Measurements from ENCODE around the gene KAT6B.
"Not testable (repeated sequence)": the region's sequence is repeated elsewhere in the genome, so short reads cannot be mapped to it uniquely, and the experiment has no call there.

KAT6B gene

DNA sequence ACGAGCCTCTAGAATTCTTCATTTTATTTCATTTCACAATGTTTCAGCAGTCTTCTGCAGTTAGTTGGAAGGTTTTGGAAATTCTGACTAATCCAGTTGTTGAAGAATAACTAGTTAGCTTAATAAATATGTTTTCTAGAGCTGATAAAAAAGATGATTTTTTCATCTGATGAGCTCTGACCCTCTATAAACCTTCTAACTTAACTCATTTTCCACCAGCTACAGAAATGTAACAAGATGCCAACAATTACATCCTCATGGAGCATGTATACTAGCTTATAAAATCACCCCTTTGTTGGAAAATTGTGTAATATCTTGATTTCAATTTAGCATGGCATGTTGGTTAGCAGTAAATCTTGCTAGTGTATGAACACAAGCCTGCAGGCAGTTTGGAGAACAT lies 33.1 kb downstream of the KAT6B start:
- no peak for DNase-seq (ENCODE audit: low read depth)

- DNase-seq (ENCODE audit: low read depth), result no peak
Observed at GRCh38 chr10:74862625-74863024, 36.2 kb downstream of the KAT6B start.

GRCh38 chr10:74863551-74863950 lies 37.2 kb downstream of the KAT6B start:
- no peak for DNase-seq (ENCODE audit: low read depth)

DNA sequence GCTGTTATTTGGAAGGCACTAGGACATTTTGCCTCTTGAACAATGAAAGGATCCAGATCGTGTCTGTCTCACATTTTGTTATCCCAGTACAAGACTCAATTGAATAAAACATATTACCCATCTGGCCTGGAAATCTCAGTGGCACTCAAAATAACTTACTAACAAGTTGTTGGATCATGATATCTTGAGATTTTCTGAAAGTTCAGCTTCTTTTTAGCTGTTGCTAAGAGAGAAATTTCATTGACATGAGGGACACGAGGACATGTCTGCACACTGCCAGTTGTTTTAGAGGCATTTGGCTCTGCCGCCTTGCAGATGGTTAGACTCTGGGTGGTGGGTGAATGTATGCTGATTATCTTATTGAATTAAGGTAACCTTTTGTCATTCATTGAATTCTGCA lies 41.0 kb downstream of the KAT6B start:
- DNase-seq (ENCODE audit: low read depth), result no peak

DNA sequence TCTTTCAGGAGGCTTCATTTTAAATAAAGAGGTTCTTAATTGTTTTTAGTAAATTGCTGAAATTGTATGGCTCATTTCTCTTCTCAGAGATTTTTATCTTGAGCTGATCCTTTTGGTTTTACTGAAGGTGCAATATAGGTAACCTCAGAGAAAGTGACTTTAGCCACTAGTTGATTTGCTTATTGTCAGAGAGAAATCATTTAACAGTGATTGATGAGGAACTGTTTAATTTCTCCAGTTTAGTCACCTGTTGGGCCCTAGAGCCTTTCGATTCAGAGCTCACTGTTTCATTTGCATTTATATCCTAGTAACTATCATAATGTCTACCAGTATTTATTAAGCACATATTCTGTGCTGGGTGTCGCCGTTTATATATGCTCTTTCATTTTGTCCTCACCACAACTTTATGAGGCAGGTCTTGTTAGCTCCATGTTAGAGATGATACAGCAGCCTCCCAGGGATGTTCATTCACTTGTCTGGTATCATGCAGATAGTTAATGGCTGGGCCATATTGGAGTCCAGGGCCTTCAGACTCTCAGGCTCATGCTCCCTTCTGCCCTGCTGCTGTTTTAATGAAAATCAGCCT lies 42.1 kb downstream of the KAT6B start:
- DNase-seq (ENCODE audit: low read depth), result no peak

- no peak for DNase-seq (ENCODE audit: low read depth)
Observed at GRCh38 chr10:74869635-74870034, 43.2 kb downstream of the KAT6B start.

DNA sequence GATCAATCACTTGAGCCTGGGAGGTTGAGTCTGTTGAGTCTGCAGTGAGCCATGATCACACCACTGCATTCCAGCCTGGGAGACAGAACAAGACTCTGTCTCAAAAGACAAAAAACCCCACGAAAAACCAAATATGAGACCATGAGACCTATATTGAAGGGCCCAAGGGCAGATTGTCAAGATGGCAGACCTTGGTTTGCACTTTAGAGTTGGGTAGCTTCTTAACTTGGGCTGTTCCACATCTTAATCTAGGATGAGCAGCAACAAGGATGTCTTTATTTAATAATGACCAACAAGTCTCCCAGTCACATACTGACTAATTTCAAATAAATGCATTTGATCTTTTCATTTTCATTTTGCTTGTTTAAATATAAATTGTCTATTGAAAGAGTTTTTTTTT lies 43.8 kb downstream of the KAT6B start:
- DNase-seq (ENCODE audit: low read depth), result no peak

DNA sequence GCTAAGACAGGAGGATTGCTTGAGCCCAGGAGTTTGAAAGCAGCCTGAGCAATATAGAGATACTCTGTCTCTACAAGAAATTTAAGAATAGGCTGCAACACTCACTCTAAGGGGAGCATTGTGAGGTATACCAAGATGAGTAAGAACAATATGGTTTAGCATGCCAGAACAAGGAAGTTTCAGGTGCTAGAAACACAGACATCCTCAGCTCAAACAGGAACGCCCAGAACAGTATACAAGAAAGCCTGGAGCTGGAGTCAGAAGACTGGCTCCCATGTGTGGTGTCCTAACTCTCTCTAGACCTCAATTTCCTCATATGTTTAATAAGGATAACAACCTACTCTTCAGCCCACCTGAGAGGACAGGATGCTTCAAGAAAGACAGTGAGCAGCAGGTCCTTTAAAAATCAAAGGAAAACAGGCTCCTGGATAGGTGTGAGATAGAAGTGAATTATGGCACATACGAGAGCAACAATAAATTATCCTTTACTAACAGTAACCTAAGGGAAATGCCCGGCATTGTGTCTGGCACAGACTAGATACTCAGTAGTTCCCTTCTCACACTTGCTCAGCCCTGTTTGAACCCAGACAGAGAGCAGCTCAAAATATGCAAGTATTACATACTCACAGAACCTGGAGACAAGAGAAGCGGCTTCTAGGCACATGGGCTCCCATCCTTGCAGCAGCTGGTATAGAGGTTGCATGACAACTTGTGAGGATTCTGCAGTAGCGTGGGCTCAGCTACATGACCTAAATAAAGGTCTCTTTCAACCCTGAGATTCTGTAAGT lies 45.4 kb downstream of the KAT6B start:
- no peak for DNase-seq (ENCODE audit: low read depth)

- DNase-seq (ENCODE audit: low read depth), result no peak
Observed at GRCh38 chr10:74873803-74874454, 47.5 kb downstream of the KAT6B start.

GRCh38 chr10:74874649-74875048 lies 48.2 kb downstream of the KAT6B start:
- no peak for DNase-seq (ENCODE audit: low read depth)

GRCh38 chr10:74875068-74875467 lies 48.7 kb downstream of the KAT6B start:
- DNase-seq (ENCODE audit: low read depth), result no peak

GRCh38 chr10:74875966-74876365 lies 49.6 kb downstream of the KAT6B start:
- DNase-seq (ENCODE audit: low read depth), result no peak

GRCh38 chr10:74877054-74877453 lies 50.7 kb downstream of the KAT6B start:
- not testable (repeated sequence) for DNase-seq (ENCODE audit: low read depth)

GRCh38 chr10:74877898-74878297 lies 51.5 kb downstream of the KAT6B start:
- DNase-seq (ENCODE audit: low read depth), result no peak

DNA sequence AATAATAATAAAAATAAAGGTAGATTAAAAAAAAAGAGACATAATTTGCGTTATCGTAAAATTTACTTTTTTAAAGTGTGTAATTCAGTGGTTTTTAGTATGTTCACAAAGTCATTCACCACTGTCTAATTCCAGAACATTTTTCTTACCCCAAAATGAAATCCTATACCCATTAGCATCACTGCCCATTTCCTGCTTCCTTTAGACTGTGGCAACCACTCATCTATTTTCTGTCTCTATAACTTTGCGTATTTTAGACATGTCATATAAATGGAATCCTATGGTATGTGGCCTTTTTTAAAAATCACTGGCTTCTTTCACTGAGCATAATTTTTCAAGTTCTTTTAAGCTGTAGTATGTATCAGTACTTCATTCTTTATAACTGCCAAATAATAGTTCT lies 53.6 kb downstream of the KAT6B start:
- DNase-seq (ENCODE audit: low read depth), result no peak

DNA sequence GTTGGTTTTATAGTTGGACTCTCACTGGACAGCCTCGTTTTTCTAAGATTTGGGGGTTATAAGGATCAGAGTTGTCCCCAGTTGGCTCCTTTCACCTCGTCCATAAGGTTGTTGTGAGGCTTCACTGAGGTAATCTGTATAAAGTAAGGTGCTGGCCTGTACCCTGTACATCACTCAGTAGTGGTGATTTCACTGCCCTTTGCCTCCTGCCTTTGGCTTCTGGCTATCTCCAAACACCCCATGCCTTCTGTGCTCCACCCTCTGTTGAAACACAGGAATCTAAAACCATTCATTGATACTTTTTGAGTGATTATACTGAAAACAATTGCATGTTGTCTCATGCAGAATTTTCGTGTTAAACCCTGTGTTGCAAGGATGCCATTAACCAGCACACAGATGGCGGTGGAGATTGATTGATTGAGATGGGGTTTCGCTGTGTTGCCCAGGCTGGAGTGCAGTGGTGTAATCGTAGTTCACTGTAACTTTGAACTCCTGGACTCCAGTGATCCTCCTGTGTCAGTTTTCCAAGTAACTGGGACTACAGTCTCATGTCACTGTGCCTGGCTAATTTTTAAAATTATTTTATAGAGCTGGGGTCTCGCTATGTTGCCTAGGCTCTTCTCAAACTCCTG lies 55.0 kb downstream of the KAT6B start:
- no peak for DNase-seq (ENCODE audit: low read depth)

DNA sequence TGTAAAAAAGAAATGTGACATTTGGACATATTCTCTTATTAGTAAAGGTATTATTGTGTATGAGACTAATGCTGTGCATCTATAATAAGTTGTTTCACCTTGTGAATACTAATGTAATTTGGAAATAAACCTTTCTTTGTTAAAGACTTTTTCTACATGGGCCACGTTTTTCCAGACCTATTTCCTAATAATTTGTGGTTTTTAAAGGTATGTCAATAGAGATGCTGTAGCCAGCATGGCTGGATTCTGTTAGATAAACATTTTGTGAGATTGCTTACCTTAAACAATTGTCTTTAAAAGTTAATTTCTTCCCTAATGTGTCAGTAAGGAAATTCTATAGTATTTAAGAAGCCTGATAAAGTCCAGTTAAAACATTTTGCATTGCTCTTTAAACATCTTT lies 56.0 kb downstream of the KAT6B start:
- DNase-seq (ENCODE audit: low read depth), result no peak

DNA sequence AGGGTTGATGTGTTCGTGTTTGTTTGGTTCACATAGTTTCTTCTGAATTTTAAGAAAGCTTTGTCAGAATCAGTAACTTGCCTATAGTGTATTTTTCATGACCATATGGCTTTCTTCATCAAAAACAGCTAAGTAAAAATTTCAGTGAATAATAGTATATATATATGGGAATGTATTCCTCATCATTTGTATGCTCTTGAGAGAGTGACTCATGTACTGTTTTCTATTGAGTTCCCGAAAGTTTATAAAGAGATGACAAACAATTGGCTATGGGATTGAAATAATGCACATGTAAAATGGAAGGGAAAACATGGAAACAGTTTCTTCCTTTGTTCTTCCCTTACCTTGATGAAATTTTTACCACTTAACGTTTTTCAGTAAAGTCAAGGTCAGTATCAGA lies 56.4 kb downstream of the KAT6B start:
- no peak for DNase-seq (ENCODE audit: low read depth)

GRCh38 chr10:74883428-74883827 lies 57.0 kb downstream of the KAT6B start:
- no peak for DNase-seq (ENCODE audit: low read depth)

GRCh38 chr10:74887614-74888284 lies 61.3 kb downstream of the KAT6B start:
- no peak for DNase-seq (ENCODE audit: low read depth)

- no peak for DNase-seq (ENCODE audit: low read depth)
Observed at GRCh38 chr10:74888962-74889661, 62.7 kb downstream of the KAT6B start.

- DNase-seq (ENCODE audit: low read depth), result no peak
Observed at GRCh38 chr10:74889662-74889998, 63.2 kb downstream of the KAT6B start.

Data from HS-27A (cell line).